HepG2 (cell line): ENCODE measurements around the gene NEDD4L. TPM values are rescaled to one million over a fixed set of nuclear protein-coding genes. Genes with fewer than 3 reads are reported as not detected.

Source experiments
- ATAC-seq: fragments of 200-7000 bp; cut with Tn5 transposase; 3 replicates; pipeline ENCODE4 v1.9.1; 2020; ENCODE audit warnings: mild to moderate bottlenecking, moderate library complexity
- BruUV-seq: library from RNA; stranded (reverse); fragments of 400-500 nt; replicated peaks from 2 replicates; lab custom pipeline; 2021; lab: Mats Ljungman, UMichigan
- CTCF ChIA-PET: fragments of 300-600 bp; formaldehyde crosslinking; extraction: SDS; loops from one replicate; lab custom pipeline; 2021; ENCODE audit warnings: low total read pairs, inconsistent platforms, low intra/inter-chr PET ratio; lab: Yijun Ruan, JAX
- POLR2A ChIA-PET: fragments of 350-600 bp; sonication (Branson Sonifier 250); formaldehyde crosslinking; loops from one replicate; lab custom pipeline; 2020; ENCODE audit warnings: antibody characterized with exemption, inconsistent platforms; lab: Yijun Ruan, JAX
- DNase-seq: peaks from one replicate; pipeline ENCODE4 v3.0.0-alpha.2; 2015; ENCODE audit warnings: low spot score
- FAIRE-seq: peaks from 3 replicates; lab custom pipeline; 2011; peaks lifted over from hg19 to GRCh38; lab: Jason Lieb, UNC
- H2AFZ ChIP-seq: one replicate; pipeline ENCODE4 v1.6.1; 2011; ENCODE audit warnings: low read length, inconsistent platforms
- H3K27ac ChIP-seq: fragments of 300-600 bp; 3 replicates; pipeline ENCODE4 v1.8.0; 2011; ENCODE audit warnings: mixed run types, mild to moderate bottlenecking, mixed read lengths, low read length, inconsistent platforms; ENCODE audit not compliant: insufficient read depth; ENCODE audit errors: extremely low read length
- H3K27me3 ChIP-seq, 2 experiments: fragments of 200-600 bp in 1 of 2; 2 replicates in 1 of 2; 3 replicates in 1 of 2; pipeline versions ENCODE4 v1.6.0 to v1.8.0; 2011; ENCODE audit warnings: low read length in 2 of 2, mild to moderate bottlenecking in 2 of 2, moderate library complexity in 2 of 2, inconsistent platforms in 1 of 2; ENCODE audit not compliant: insufficient read depth in 2 of 2, control insufficient read depth in 1 of 2
- H3K36me3 ChIP-seq, 2 experiments: fragments of 200-600 bp in 1 of 2; replicated peaks in 1 of 2; 2 replicates in 1 of 2; 3 replicates in 1 of 2; pipeline versions ENCODE4 v1.5.1 to v1.8.0; 2011; ENCODE audit warnings: low read length in 2 of 2, inconsistent platforms in 1 of 2; ENCODE audit not compliant: insufficient read depth in 2 of 2, control insufficient read depth in 1 of 2
- H3K4me1 ChIP-seq: 2 replicates; pipeline ENCODE4 v1.5.1; 2012; ENCODE audit warnings: low read length, inconsistent platforms; ENCODE audit not compliant: insufficient read depth
- H3K4me2 ChIP-seq: 2 replicates; pipeline ENCODE4 v1.6.0; 2011; ENCODE audit warnings: low read depth, low read length, inconsistent platforms
- H3K4me3 ChIP-seq, 3 experiments: fragments of 200-600 bp in 1 of 3; sonication (generic), shearing (Covaris generic) in 1 of 3; replicated peaks in 1 of 3; 2 replicates each; pipeline ENCODE4 v1.5.1; 2011 to 2016; ENCODE audit warnings: low read length in 3 of 3, inconsistent platforms in 2 of 3, low read depth in 2 of 3, mild to moderate bottlenecking in 2 of 3, control low read depth in 1 of 3, mixed read lengths in 1 of 3; ENCODE audit not compliant: insufficient read depth in 1 of 3
- H3K79me2 ChIP-seq: one replicate; pipeline ENCODE4 v1.6.1; 2011; ENCODE audit warnings: low read length, inconsistent platforms; ENCODE audit not compliant: insufficient read depth
- H3K9ac ChIP-seq: 2 replicates; pipeline ENCODE4 v1.6.0; 2011; ENCODE audit warnings: mild to moderate bottlenecking, low read depth, low read length, inconsistent platforms; ENCODE audit not compliant: insufficient read depth
- H3K9me3 ChIP-seq: 2 replicates; pipeline ENCODE4 v1.5.1; 2012; ENCODE audit warnings: mild to moderate bottlenecking, low read length
- H4K20me1 ChIP-seq: 2 replicates; pipeline ENCODE4 v1.6.0; 2011; ENCODE audit warnings: inconsistent platforms, mild to moderate bottlenecking, low read length, moderate library complexity; ENCODE audit not compliant: insufficient read depth
- CTCF ChIP-seq: sonication (generic); formaldehyde crosslinking; IDR thresholded peaks from 2 replicates; pipeline ENCODE4 v1.5.0; 2020; ENCODE audit warnings: mild to moderate bottlenecking, missing genetic modification reagents, moderate library complexity
- FOXK1 ChIP-seq: sonication (generic); formaldehyde crosslinking; IDR thresholded peaks from 2 replicates; pipeline ENCODE4 v1.4.0; 2020; ENCODE audit warnings: low read depth, missing genetic modification reagents, borderline replicate concordance
- HNRNPL ChIP-seq: fragments of 200-400 bp; formaldehyde crosslinking; IDR thresholded peaks from 2 replicates; pipeline ENCODE4 v1.6.1; 2017; ENCODE audit warnings: mild to moderate bottlenecking, low read depth, low read length
- NR2F6 ChIP-seq, 2 experiments: IDR thresholded peaks; 2 replicates each; pipeline ENCODE4 v1.6.1; 2016; ENCODE audit warnings: antibody characterized with exemption in 1 of 2, mild to moderate bottlenecking in 1 of 2
- RXRB ChIP-seq: IDR thresholded peaks from 2 replicates; pipeline ENCODE4 v1.6.1; 2016; ENCODE audit warnings: borderline replicate concordance, missing genetic modification reagents, missing compliant biosample characterization
- SAFB2 ChIP-seq: sonication (generic); formaldehyde crosslinking; IDR thresholded peaks from 2 replicates; pipeline ENCODE4 v1.5.1; 2020; ENCODE audit warnings: missing genetic modification reagents, low read depth, mild to moderate bottlenecking, borderline replicate concordance
- ZFP36L1 ChIP-seq: sonication (generic); formaldehyde crosslinking; IDR thresholded peaks from 2 replicates; pipeline ENCODE4 v1.8.0; 2022; ENCODE audit warnings: mild to moderate bottlenecking, missing genetic modification reagents, moderate library complexity
- ZNF354B ChIP-seq: sonication (generic); formaldehyde crosslinking; IDR thresholded peaks from 2 replicates; pipeline ENCODE4 v1.8.0; 2022; ENCODE audit warnings: mild to moderate bottlenecking, missing genetic modification reagents
- ZNF547 ChIP-seq: sonication (generic); formaldehyde crosslinking; IDR thresholded peaks from 2 replicates; pipeline ENCODE4 v1.5.1; 2020; ENCODE audit warnings: mild to moderate bottlenecking, missing genetic modification reagents
- ZNF788 ChIP-seq: sonication (generic); formaldehyde crosslinking; IDR thresholded peaks from 2 replicates; pipeline ENCODE4 v1.5.0; 2020; ENCODE audit warnings: mild to moderate bottlenecking, missing genetic modification reagents, borderline replicate concordance
- WGBS: methylation state at CpG from one replicate; pipeline ENCODE4 v1.1.6; 2017; ENCODE audit warnings: low lambda C conversion rate; 5-methylcytosine and 5-hydroxymethylcytosine counted together
- in situ Hi-C: cut with HindIII; loops from 2 replicates; pipeline ENCODE4 v1.10.0; 2017; ENCODE audit warnings: low pct_unique_long_range_greater_than_20kb; ENCODE audit not compliant: extremely low pct_ligation_motif_present
- intact Hi-C: fragments of 100-400 bp; cut with micrococcal nuclease; formaldehyde crosslinking; loops from one replicate; pipeline ENCODE4 v1.10.0; 2022; ENCODE audit not compliant: unreplicated experiment
- polyA plus RNA-seq, 8 experiments: library from polyadenylated mRNA; depleted of rRNA in 3 of 8; stranded (reverse) in 7 of 8; unstranded in 1 of 8; fragments of >200 nt; fragmentation: Illumina TruSeq in 4 of 8; extraction: Trizol in 4 of 8; gene quantifications; 2 replicates each; pipeline versions ENCODE4 v1.2.1 to v1.2.3, GENCODE V29; 2011 to 2016; ENCODE audit warnings: low read depth in 4 of 8, missing spikeins in 1 of 8, mixed read lengths in 1 of 8; ENCODE audit not compliant: insufficient read depth in 1 of 8
- total RNA-seq, 5 experiments: library from RNA; depleted of rRNA; stranded (reverse); fragments of >200 nt; fragmentation: Illumina TruSeq; extraction: Trizol; gene quantifications; 2 replicates each; pipeline ENCODE4 v1.2.3, GENCODE V29; 2016; ENCODE audit warnings: low read depth in 1 of 5
- TF ChIP-seq, protein P1 (sequence below): IDR thresholded peaks from 2 replicates; pipeline ENCODE4 v1.6.1; 2016; ENCODE audit warnings: missing genetic modification reagents, missing compliant biosample characterization

Gene NEDD4L
- total and polyA plus RNA-seq, 2 of the 13 experiments (the other 11 are each of a cell fraction or from before 2014, with no cell fraction given) = 168 to 390 TPM

DNA sequence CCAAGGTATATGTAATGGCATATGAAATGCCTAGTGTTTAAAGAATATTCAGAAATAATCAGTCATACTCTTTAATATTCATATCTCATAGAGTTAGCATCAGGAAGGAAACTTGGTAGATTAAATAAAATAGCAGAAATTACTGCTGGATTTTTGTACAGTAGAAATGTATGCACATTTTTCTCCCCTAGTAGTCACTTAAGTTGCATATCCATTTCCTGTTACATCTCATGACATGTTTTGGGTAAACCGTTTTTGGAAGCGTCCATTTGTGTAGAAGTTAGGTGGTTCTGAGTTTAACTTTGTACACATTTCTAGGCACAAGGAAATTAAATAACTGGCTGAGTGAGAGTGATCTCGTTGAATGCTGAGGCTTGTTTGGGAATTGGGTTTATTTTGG is 21.9 kb downstream of the NEDD4L start (continued):
- TF ChIP-seq, protein P1, sequence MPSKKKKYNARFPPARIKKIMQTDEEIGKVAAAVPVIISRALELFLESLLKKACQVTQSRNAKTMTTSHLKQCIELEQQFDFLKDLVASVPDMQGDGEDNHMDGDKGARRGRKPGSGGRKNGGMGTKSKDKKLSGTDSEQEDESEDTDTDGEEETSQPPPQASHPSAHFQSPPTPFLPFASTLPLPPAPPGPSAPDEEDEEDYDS = no peak
- TF ChIP-seq SAFB2 (CRISPR knock-in tag) (no peak), RXRB (CRISPR knock-in tag) (no peak), NR2F6 (IDR thresholded peaks at IDR 0.05) (no peak), NR2F6 (CRISPR knock-in tag; IDR thresholded peaks at IDR 0.05) (no peak), ZNF354B (no peak), ZNF547 (no peak), FOXK1 (CRISPR knock-in tag) (no peak), HNRNPL (no peak)
- TF ChIP-seq, all 625 proteins: peak for 0

- TF ChIP-seq ZFP36L1 (CRISPR knock-in tag) (no peak), CTCF (CRISPR knock-in tag) (0 out of 2 replicates have a peak, but pooled peaks have one; percentile 16), ZNF788 (CRISPR knock-in tag) (no peak)
- Histone ChIP-seq H3K4me2 (no peak overlapping the region), H3K9ac (no peak overlapping the region), H3K36me3 (no peaks in the 10 kb centered on the region), H3K79me2 (peaks cover 17% of the 10 kb centered on the region), H2AFZ (no peak overlapping the region), H3K9me3 (no peaks in the 10 kb centered on the region), H3K27ac (no peak overlapping the region), H3K4me3 (no peak overlapping the region), H4K20me1 (0 out of 2 replicates have a peak, but pooled peaks cover 2% of the 10 kb centered on the region), H3K27me3 (no peaks in the 10 kb centered on the region), H3K4me1 (peaks cover 36% of the 10 kb centered on the region)
- intact Hi-C loops = no loop called here
- no peak for FAIRE-seq
- DNase-seq = no peak
- BruUV-seq = no TSS peak
- POLR2A ChIA-PET = interaction anchor here (1.3 kb wide), 1 partner anchor 21 kb away, joined by 3 read pairs; no protein-coding TSS in a partner anchor
- ATAC-seq = peak; percentile 73
- 70% methylated on average over 2 of the region's 2 CpGs for WGBS
- CTCF ChIA-PET = interaction anchor here (1.2 kb wide), 1 partner anchor 186 kb away, joined by 3 read pairs; no protein-coding TSS in a partner anchor
- in situ Hi-C loops = no loop called here
Observed at GRCh38 chr18:58067601-58068000, 23.6 kb downstream of the NEDD4L start.
